ENCODE measurements around the gene PHF21B.
A peak's percentile ranks its signal among the peaks of the same experiment; 100 is the strongest.
"Not testable (repeated sequence)": the region's sequence is repeated elsewhere in the genome, so short reads cannot be mapped to it uniquely, and the experiment has no call there.

PHF21B gene

GRCh38 chr22:44969817-44970216 is 40.0 kb downstream of the PHF21B start:
- Histone ChIP-seq H3K36me3 (ENCODE audit: control insufficient read depth, low read depth, low read length) (peaks cover 9% of the 10 kb centered on the region), H3K27ac (ENCODE audit: low read length) (no peak overlapping the region), H3K9me3 (ENCODE audit: control insufficient read depth, low read depth, low read length) (no peaks in the 10 kb centered on the region), H3K27me3 (ENCODE audit: control insufficient read depth, insufficient read depth, low read length) (no peaks in the 10 kb centered on the region), H3K9ac (ENCODE audit: low read length) (no peak overlapping the region), H3K4me1 (ENCODE audit: control insufficient read depth, low read depth, low read length) (peaks cover 8% of the 10 kb centered on the region), H3K4me3 (ENCODE audit: low read length) (no peak overlapping the region)

GRCh38 chr22:44968736-44969135 is 41.1 kb downstream of the PHF21B start:
- Histone ChIP-seq H3K27ac (ENCODE audit: low read length) (no peak overlapping the region), H3K9ac (ENCODE audit: low read length) (no peak overlapping the region), H3K27me3 (ENCODE audit: control insufficient read depth, insufficient read depth, low read length) (no peaks in the 10 kb centered on the region), H3K36me3 (ENCODE audit: control insufficient read depth, low read depth, low read length) (peaks cover 9% of the 10 kb centered on the region), H3K4me1 (ENCODE audit: control insufficient read depth, low read depth, low read length) (peaks cover 15% of the 10 kb centered on the region), H3K4me3 (ENCODE audit: low read length) (no peak overlapping the region), H3K9me3 (ENCODE audit: control insufficient read depth, low read depth, low read length) (no peaks in the 10 kb centered on the region)

- H3K9me3 ChIP-seq (ENCODE audit: control insufficient read depth, low read depth, low read length), result no peaks in the 10 kb centered on the region
- peaks cover 10% of the 10 kb centered on the region for H3K4me1 ChIP-seq (ENCODE audit: control insufficient read depth, low read depth, low read length)
- no peak overlapping the region for H3K27ac ChIP-seq (ENCODE audit: low read length)
- H3K4me3 ChIP-seq (ENCODE audit: low read length), result no peak overlapping the region
- no peaks in the 10 kb centered on the region for H3K27me3 ChIP-seq (ENCODE audit: control insufficient read depth, insufficient read depth, low read length)
- H3K36me3 ChIP-seq (ENCODE audit: control insufficient read depth, low read depth, low read length), result peaks cover 9% of the 10 kb centered on the region
- no peak overlapping the region for H3K9ac ChIP-seq (ENCODE audit: low read length)
Observed at GRCh38 chr22:44965171-44965570, 44.6 kb downstream of the PHF21B start.

- no peak overlapping the region for H3K9ac ChIP-seq (ENCODE audit: low read length)
- H3K27ac ChIP-seq (ENCODE audit: low read length), result no peak overlapping the region
- peaks cover 10% of the 10 kb centered on the region for H3K4me1 ChIP-seq (ENCODE audit: control insufficient read depth, low read depth, low read length)
- peaks cover 9% of the 10 kb centered on the region for H3K36me3 ChIP-seq (ENCODE audit: control insufficient read depth, low read depth, low read length)
- H3K4me3 ChIP-seq (ENCODE audit: low read length), result no peak overlapping the region
- H3K9me3 ChIP-seq (ENCODE audit: control insufficient read depth, low read depth, low read length), result no peaks in the 10 kb centered on the region
- no peaks in the 10 kb centered on the region for H3K27me3 ChIP-seq (ENCODE audit: control insufficient read depth, insufficient read depth, low read length)
Observed at GRCh38 chr22:44964722-44965078, 45.1 kb downstream of the PHF21B start.

GRCh38 chr22:44963832-44964721 is 45.7 kb downstream of the PHF21B start:
- H3K36me3 ChIP-seq (ENCODE audit: control insufficient read depth, low read depth, low read length), result peaks cover 9% of the 10 kb centered on the region
- H3K27ac ChIP-seq (ENCODE audit: low read length), result no peak overlapping the region
- H3K9ac ChIP-seq (ENCODE audit: low read length), result no peak overlapping the region
- H3K4me3 ChIP-seq (ENCODE audit: low read length), result no peak overlapping the region
- H3K27me3 ChIP-seq (ENCODE audit: control insufficient read depth, insufficient read depth, low read length), result no peaks in the 10 kb centered on the region
- H3K9me3 ChIP-seq (ENCODE audit: control insufficient read depth, low read depth, low read length), result no peaks in the 10 kb centered on the region
- peaks cover 15% of the 10 kb centered on the region for H3K4me1 ChIP-seq (ENCODE audit: control insufficient read depth, low read depth, low read length)

- Histone ChIP-seq H3K27ac (ENCODE audit: low read length) (no peak overlapping the region), H3K4me1 (ENCODE audit: control insufficient read depth, low read depth, low read length) (peaks cover 17% of the 10 kb centered on the region), H3K4me3 (ENCODE audit: low read length) (no peak overlapping the region), H3K27me3 (ENCODE audit: control insufficient read depth, insufficient read depth, low read length) (no peaks in the 10 kb centered on the region), H3K36me3 (ENCODE audit: control insufficient read depth, low read depth, low read length) (peaks cover 5% of the 10 kb centered on the region), H3K9me3 (ENCODE audit: control insufficient read depth, low read depth, low read length) (no peaks in the 10 kb centered on the region), H3K9ac (ENCODE audit: low read length) (no peak overlapping the region)
Observed at GRCh38 chr22:44962741-44963454, 46.9 kb downstream of the PHF21B start.

- not testable (repeated sequence) for H3K27me3 ChIP-seq (ENCODE audit: control insufficient read depth, insufficient read depth, low read length); H3K27ac ChIP-seq (ENCODE audit: low read length); H3K36me3 ChIP-seq (ENCODE audit: control insufficient read depth, low read depth, low read length); H3K4me3 ChIP-seq (ENCODE audit: low read length); H3K9me3 ChIP-seq (ENCODE audit: control insufficient read depth, low read depth, low read length); H3K9ac ChIP-seq (ENCODE audit: low read length)
- H3K4me1 ChIP-seq (ENCODE audit: control insufficient read depth, low read depth, low read length), result peaks cover 28% of the 10 kb centered on the region
Observed at GRCh38 chr22:44961682-44962081, 48.1 kb downstream of the PHF21B start.

- H3K9me3 ChIP-seq (ENCODE audit: control insufficient read depth, low read depth, low read length), result no peaks in the 10 kb centered on the region
- no peak overlapping the region for H3K27ac ChIP-seq (ENCODE audit: low read length)
- peak overlapping the region; percentile 1 for H3K4me3 ChIP-seq (ENCODE audit: low read length)
- H3K4me1 ChIP-seq (ENCODE audit: control insufficient read depth, low read depth, low read length), result peaks cover 50% of the 10 kb centered on the region
- H3K9ac ChIP-seq (ENCODE audit: low read length), result no peak overlapping the region
- no peaks in the 10 kb centered on the region for H3K36me3 ChIP-seq (ENCODE audit: control insufficient read depth, low read depth, low read length)
- H3K27me3 ChIP-seq (ENCODE audit: control insufficient read depth, insufficient read depth, low read length), result no peaks in the 10 kb centered on the region
Observed at GRCh38 chr22:44956840-44957767, 52.7 kb downstream of the PHF21B start.

- Histone ChIP-seq H3K4me1 (ENCODE audit: control insufficient read depth, low read depth, low read length) (peaks cover 54% of the 10 kb centered on the region), H3K4me3 (ENCODE audit: low read length) (no peak overlapping the region), H3K27me3 (ENCODE audit: control insufficient read depth, insufficient read depth, low read length) (no peaks in the 10 kb centered on the region), H3K36me3 (ENCODE audit: control insufficient read depth, low read depth, low read length) (peaks cover 4% of the 10 kb centered on the region), H3K9ac (ENCODE audit: low read length) (no peak overlapping the region), H3K27ac (ENCODE audit: low read length) (no peak overlapping the region), H3K9me3 (ENCODE audit: control insufficient read depth, low read depth, low read length) (peaks cover 7% of the 10 kb centered on the region)
Observed at GRCh38 chr22:44955102-44955501, 54.7 kb downstream of the PHF21B start.

GRCh38 chr22:44954149-44954548 is 55.7 kb downstream of the PHF21B start:
- Histone ChIP-seq H3K36me3 (ENCODE audit: control insufficient read depth, low read depth, low read length) (peaks cover 6% of the 10 kb centered on the region), H3K27ac (ENCODE audit: low read length) (no peak overlapping the region), H3K4me3 (ENCODE audit: low read length) (no peak overlapping the region), H3K9ac (ENCODE audit: low read length) (no peak overlapping the region), H3K4me1 (ENCODE audit: control insufficient read depth, low read depth, low read length) (peaks cover 50% of the 10 kb centered on the region), H3K9me3 (ENCODE audit: control insufficient read depth, low read depth, low read length) (peaks cover 7% of the 10 kb centered on the region), H3K27me3 (ENCODE audit: control insufficient read depth, insufficient read depth, low read length) (no peaks in the 10 kb centered on the region)
